ENCODE data around the gene SERPINB2.
A peak's percentile ranks its signal among the peaks of the same experiment; 100 is the strongest.

SERPINB2 gene

GRCh38 chr18:63887424-63887823 lies at the start of gene SERPINB2:
Gene SERPINB2 (plus strand): TSS chr18:63887705. CDS start chr18:63891445, 3,740 bp downstream.
- DNase-seq (ENCODE audit: low spot score), result no peak

DNA sequence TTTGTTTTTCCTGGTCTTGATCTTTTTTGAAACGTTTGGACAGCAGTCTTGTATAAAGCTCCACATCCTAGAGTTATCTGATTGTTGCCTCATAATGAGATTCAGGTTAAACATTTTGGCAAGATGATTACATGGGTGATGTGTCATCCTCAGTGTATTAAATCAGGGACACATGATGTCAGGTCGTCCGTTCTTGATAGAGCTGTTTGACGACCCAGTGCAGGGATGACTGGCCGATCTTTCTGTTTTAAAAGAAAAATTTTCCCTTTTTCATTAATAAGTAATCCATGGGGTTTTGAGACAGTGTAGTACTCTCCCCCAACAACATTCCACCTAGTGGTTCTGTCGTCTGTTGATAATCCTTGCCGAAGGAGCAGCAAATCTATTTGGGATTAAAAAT lies 44.5 kb upstream of the SERPINB2 start:
- DNase-seq (ENCODE audit: low spot score) (no peak), FAIRE-seq (no peak)

More at GRCh38 chr18:63887424-63887823, at the start of gene SERPINB2:
- FAIRE-seq, result no peak

DNA sequence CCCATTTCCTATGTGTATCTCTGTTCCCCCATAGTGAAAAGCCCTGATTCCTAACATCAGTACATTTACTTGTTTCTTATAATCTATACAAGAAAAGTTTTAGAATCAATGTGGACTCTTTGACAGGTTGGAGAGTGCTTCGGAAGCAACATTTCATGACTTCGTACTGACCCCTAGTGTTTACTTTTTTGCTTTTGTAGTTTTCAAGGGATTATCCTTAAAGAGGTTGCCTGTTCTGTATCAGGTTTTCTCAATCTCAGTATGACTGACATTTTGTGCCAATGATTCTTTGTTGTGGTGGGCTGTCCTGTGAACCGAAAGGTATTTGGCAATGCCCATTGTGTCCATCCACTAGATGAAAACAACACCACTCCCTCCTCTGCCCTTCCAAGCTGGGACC lies 43.3 kb upstream of the SERPINB2 start:
- FAIRE-seq (no peak), DNase-seq (ENCODE audit: low spot score) (no peak)

DNA sequence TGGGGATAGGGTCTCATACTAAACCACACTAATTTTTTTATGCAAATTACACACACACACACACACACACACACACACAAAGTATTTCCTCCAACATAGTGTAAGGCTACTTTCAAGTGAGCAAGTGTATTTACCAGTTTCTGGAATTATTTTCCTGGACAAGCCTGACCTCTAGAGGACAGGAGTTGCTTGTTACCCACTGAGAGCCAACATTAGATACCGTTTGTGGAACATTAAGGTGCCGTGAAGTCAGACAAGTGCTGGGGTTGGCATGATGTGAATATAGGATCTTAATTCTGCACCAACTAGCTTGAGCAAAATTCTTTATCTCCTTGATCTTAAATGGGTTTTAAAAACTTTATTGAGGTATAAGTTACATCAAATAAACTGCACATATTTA lies 39.3 kb upstream of the SERPINB2 start:
- FAIRE-seq (no peak), DNase-seq (ENCODE audit: low spot score) (peak; percentile 32)

GRCh38 chr18:63850020-63850419 lies 37.5 kb upstream of the SERPINB2 start:
- DNase-seq (ENCODE audit: low spot score) (peak; percentile 25), FAIRE-seq (no peak)

DNA sequence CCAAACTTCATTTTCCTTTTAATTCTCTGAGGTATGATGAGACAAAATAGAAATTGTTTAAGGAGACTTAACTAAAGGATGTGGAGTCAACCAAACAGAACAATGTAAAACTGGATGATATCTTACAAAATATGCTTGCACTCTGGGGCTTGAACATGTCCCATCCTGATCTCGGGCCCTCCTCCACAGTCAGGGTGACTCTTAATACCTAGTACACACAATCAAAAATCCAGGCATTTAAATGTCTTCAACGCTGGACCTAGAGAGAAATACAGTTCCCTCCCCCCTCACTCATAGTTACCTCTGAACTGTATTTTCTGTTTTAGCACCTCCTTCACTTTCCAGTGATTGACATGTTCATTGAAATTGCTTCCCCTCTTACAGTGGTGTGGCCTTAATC lies 36.9 kb upstream of the SERPINB2 start:
- FAIRE-seq, result no peak

DNA sequence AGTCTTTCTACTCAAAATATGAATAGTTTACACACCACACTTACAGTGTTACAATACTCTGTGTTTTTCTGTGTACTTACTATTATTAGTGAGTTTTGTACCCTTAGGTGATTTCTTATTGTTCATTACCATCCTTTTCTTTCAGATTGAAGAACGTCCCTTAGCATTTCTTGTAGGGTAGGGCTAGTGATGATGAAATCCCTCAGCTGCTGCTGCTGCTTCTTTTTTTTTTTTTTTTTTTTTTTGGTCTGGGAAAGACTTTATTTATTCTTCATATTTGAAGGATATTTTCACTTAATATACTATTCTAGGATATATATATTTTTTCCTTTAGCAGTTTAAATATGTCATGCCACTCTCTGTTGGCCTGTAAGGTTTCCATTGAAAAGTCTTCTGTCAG lies 29.0 kb upstream of the SERPINB2 start:
- DNase-seq (ENCODE audit: low spot score), result no peak
- no peak for FAIRE-seq

More for the DNA sequence above, 36.9 kb upstream of the SERPINB2 start:
- no peak for DNase-seq (ENCODE audit: low spot score)

- DNase-seq (ENCODE audit: low spot score) (no peak), FAIRE-seq (no peak)
Measured at GRCh38 chr18:63859781-63860475, 27.6 kb upstream of the SERPINB2 start.

- no peak for DNase-seq (ENCODE audit: low spot score)
- FAIRE-seq, result no peak
Measured at GRCh38 chr18:63860531-63860930, 27.0 kb upstream of the SERPINB2 start.

DNA sequence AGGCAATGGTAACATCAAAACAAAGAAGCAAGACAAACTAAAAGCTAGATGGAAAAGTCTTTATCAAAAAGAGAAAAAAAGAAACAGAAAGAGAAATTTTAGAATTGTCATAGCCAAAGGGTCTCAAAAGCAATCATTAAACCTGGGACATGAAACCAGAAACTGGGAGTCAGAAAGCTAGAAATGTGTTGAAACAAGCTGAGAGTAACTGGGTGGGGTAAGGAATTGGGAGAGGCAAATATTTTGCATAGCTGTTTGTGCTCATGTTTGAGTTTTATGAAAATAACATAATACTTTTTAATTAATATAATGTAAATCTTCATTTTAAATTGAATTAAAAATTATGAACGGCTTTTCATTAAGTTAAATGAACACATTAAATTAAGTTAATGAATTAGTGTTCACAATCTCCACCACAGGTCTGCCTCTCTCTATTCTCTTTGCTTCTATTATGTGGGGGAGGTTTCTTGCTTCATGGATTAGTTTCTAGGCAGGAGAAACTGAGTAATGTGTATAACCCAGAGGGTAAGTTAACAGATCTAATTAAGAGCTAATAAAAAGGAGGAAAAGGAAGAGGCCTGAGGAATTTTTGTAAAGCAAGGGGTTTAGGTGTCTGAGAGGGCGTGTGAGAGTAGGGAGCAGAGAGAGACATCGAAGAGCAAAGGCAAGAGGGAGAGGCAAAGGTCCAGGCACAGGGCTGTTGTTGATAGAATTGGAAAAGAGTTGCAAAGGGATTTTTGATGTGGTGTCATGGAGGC lies 20.0 kb upstream of the SERPINB2 start:
- no peak for DNase-seq (ENCODE audit: low spot score)
- no peak for FAIRE-seq

DNA sequence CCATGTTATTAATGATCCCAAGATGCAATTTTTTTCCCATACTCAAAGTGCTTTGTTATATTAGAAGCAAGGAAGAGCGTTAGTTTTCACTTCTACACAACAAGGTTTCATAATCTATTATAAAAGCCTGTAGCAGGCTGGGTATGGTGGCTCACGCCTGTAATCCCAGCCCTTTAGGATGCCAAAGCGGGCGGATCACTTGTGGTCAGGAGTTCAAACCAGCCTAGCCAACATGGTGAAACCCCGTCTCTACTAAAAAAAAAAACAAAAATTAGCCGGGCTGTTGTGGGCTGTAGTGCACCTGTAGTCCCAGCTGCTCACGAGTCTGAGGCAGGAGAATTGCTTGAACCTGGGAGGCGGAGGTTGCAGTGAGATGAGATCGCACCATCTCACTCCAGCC lies 19.0 kb upstream of the SERPINB2 start:
- DNase-seq (ENCODE audit: low spot score) (no peak), FAIRE-seq (no peak)

- no peak for FAIRE-seq
- peak; percentile 49 for DNase-seq (ENCODE audit: low spot score)
Measured at GRCh38 chr18:63869374-63869773, 18.1 kb upstream of the SERPINB2 start.

DNA sequence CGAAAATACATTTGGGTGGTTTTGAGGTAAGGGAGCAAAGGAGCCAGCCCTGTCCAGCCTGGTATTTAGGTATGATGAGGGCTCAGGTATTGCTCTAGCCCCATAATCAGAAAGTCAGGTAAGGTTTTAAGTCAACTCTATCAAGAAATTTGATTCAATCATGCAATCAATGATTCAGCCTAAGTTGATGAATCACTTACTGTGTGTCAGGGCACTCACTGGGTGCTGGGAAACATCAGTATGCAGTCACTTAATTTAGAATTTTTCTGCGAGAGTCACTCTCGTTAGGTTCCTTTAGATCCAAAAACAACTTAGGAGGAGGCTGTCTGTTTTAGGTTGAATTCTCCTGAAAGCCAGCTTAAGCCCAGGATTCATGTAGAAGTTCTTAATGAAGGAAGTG lies 17.7 kb upstream of the SERPINB2 start:
- no peak for DNase-seq (ENCODE audit: low spot score)

DNA sequence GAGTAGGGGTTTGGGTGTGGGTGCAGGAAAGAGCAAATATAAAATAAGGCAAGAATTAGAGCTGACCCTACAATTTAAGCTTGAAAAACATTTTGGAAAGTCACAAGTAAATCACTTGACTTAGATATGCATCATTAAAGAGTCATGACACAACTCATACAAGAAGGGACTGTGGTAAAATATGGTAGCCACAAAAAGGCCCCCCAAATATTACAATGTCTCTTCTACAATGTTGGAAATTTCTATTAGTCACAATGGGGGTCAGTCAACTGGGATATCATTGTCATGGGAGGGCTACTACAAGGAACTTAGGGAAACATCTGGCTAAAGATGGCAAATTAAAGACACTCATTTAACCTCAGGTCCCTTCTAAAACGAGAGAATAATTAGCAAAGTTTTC lies 15.7 kb upstream of the SERPINB2 start:
- FAIRE-seq (no peak), DNase-seq (ENCODE audit: low spot score) (no peak)

More for the DNA sequence above, 17.7 kb upstream of the SERPINB2 start:
- FAIRE-seq, result no peak

GRCh38 chr18:63872586-63872985 lies 14.9 kb upstream of the SERPINB2 start:
- no peak for DNase-seq (ENCODE audit: low spot score)
- FAIRE-seq, result no peak

DNA sequence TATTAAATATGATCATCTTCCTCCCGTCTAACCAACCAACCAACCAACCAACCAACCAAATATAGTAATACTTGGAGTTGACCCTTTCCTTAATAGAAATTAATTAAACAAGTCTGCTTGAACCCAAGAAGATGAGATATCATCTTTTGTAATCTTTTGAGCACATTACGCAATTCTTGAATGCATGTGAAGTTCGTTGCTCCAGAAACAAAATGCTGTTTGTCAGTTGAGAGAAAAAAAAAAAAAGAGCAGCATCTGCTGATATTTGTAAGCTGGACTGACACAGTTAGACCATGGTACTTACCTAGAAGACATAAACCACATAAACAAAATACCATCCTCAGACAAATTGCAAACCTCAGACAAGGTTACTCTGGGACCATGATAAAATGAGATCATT lies 9.2 kb upstream of the SERPINB2 start:
- DNase-seq (ENCODE audit: low spot score) (no peak), FAIRE-seq (no peak)

DNA sequence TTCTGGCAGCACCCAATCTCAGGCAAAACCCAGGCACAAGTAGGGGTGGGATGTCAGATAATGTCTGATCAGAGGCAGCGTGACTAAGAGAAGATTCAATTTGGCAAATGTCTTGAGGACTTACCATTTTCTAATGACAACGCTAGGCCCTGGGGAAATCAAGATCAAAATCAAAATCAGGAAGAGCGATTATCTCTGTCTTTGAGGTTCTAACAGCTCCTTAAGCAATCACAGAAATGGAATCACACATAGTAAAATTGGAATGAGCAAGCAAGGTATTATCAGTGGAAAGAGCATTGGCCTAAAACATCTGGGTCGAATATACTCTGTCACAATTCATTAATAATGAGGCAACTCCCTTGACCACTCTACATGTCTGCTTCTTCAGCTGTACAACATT lies 8.6 kb upstream of the SERPINB2 start:
- DNase-seq (ENCODE audit: low spot score) (no peak), FAIRE-seq (no peak)

DNA sequence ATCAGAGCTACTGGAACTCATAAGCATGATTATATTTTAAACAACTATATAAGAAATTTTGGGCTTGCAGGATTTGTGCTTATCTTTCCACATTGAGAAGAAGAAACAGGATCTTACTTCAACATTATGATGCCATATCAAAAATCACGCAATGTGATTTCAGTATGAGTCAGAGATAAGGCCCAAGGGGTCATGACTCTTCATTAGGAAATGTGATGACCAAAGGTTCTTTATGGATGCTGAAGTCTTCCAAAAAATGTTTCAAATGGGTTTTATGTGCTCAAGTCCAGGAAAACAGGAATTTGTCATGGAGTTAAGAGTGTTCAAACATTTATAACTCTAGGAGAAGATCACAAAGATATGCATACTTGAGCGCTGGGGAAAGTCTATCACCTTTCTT lies 7.8 kb upstream of the SERPINB2 start:
- FAIRE-seq, result no peak
- DNase-seq (ENCODE audit: low spot score), result no peak

DNA sequence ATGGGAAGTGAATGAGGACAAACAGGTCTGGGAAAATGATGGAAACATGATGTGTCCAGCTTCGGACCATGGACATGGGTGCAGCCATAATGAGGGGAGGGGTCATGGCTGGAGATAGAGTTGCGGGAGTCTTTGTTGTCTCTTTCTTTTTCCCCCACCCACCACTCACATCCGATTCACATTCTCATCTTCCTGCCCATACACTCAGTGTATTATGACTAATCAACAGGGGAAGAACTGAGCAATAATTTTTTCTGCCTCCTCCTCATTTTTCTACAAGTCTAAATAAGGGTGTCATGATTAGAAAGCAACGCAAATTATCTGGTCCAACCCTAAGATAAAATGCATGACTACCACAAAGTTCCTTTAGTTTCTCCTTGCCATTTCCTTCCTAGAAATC lies 5.7 kb upstream of the SERPINB2 start:
- DNase-seq (ENCODE audit: low spot score) (no peak), FAIRE-seq (no peak)

DNA sequence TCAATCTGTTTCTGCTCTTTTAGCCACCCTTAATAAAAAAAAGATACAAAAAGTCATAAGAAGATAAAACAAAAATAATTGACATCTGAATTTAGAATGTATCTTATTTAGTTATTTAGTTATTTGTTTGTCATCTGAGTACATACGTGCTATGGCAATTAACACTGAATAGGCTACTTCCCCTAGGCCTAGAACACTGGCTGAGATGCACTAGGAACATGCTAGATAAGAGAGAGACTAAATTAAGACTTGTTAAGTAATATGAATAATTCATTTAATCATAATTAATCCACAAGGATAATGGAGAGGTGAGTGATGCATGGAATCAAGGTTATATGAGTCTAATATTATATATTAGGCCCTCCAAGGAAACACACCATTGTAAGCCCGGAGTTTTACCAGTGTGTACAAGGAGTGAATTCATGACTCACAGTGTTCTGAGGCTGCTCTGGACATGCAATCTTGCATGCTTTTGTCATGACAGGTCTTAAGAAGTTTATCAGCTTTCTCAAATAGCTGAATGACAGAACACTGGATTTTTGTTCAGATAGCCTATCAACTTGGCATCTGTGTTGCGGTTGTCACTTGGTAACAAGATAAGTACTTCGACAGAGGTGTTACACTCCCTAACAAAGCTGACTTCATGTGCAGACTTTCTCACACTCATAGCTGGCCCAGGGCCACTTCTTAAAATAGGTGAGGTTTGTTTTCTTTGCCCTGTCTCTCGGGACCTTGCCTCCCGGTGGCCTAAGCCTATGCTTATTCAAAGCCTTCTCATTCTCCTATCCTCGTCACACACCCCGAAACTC lies 5.0 kb upstream of the SERPINB2 start:
- DNase-seq (ENCODE audit: low spot score), result peak; percentile 45
- no peak for FAIRE-seq

GRCh38 chr18:63883617-63884016 lies 3.9 kb upstream of the SERPINB2 start:
- no peak for FAIRE-seq
- DNase-seq (ENCODE audit: low spot score), result no peak

Data from urothelium cell line (cell line).